Loucy (cell line): Measurements from ENCODE around the gene CRABP1.

Source experiments
- H2AFZ ChIP-seq: fragments of 200-600 bp; sonication (generic); 2 replicates; pipeline ENCODE4 v1.6.0; 2016; ENCODE audit warnings: antibody characterized with exemption, mild to moderate bottlenecking, low read length, moderate library complexity
- H3F3A ChIP-seq: fragments of 200-600 bp; 2 replicates; pipeline ENCODE4 v1.6.0; 2016; ENCODE audit warnings: antibody characterized with exemption, low read depth, mild to moderate bottlenecking
- H3K27me3 ChIP-seq: fragments of 200-600 bp; sonication (generic); 2 replicates; pipeline ENCODE4 v1.6.1; 2014; ENCODE audit warnings: low read length, mild to moderate bottlenecking; ENCODE audit not compliant: insufficient read depth, poor library complexity, severe bottlenecking
- H3K36me3 ChIP-seq: fragments of 200-600 bp; sonication (generic); 2 replicates; pipeline ENCODE4 v1.6.1; 2016; ENCODE audit warnings: low read length; ENCODE audit not compliant: insufficient read depth
- H3K4me1 ChIP-seq: fragments of 200-600 bp; sonication (generic); 2 replicates; pipeline ENCODE4 v1.5.1; 2014; ENCODE audit warnings: low read length, mild to moderate bottlenecking; ENCODE audit not compliant: insufficient read depth, poor library complexity, severe bottlenecking
- H3K4me2 ChIP-seq: fragments of 200-600 bp; sonication (generic); 2 replicates; pipeline ENCODE4 v1.6.0; 2014; ENCODE audit warnings: antibody characterized with exemption, low read length, low read depth, mild to moderate bottlenecking; ENCODE audit not compliant: poor library complexity, severe bottlenecking
- H3K4me3 ChIP-seq: fragments of 200-600 bp; sonication (generic); 2 replicates; pipeline ENCODE4 v1.5.1; 2014; ENCODE audit warnings: low read length, mild to moderate bottlenecking, mixed read lengths; ENCODE audit not compliant: poor library complexity, severe bottlenecking
- H3K79me2 ChIP-seq: fragments of 200-600 bp; sonication (generic); 2 replicates; pipeline ENCODE4 v1.6.1; 2014; ENCODE audit warnings: low read length; ENCODE audit not compliant: insufficient read depth
- H3K9ac ChIP-seq: fragments of 200-600 bp; sonication (generic); 2 replicates; pipeline ENCODE4 v1.6.0; 2014; ENCODE audit warnings: mild to moderate bottlenecking, low read depth, low read length, moderate library complexity; ENCODE audit not compliant: poor library complexity, severe bottlenecking
- H3K9me2 ChIP-seq: fragments of 200-600 bp; sonication (generic); replicated peaks from 2 replicates; pipeline ENCODE4 v1.6.1; 2016; ENCODE audit warnings: low read depth, low read length, mixed read lengths
- H3K9me3 ChIP-seq: fragments of 200-600 bp; sonication (generic); 2 replicates; pipeline ENCODE4 v1.6.1; 2014; ENCODE audit warnings: mild to moderate bottlenecking, antibody characterized with exemption, low read length, low read depth; ENCODE audit not compliant: insufficient read depth
- H4K20me1 ChIP-seq: fragments of 200-600 bp; sonication (generic); 2 replicates; pipeline ENCODE4 v1.6.0; 2014; ENCODE audit warnings: antibody characterized with exemption, low read length, mild to moderate bottlenecking; ENCODE audit not compliant: insufficient read depth, poor library complexity, severe bottlenecking
- EZH2phosphoT487 ChIP-seq: fragments of 200-600 bp; IDR thresholded peaks from 2 replicates; pipeline ENCODE4 v1.6.1; 2018; ENCODE audit warnings: antibody characterized with exemption, mild to moderate bottlenecking, moderate library complexity, borderline replicate concordance
- TF ChIP-seq, protein P1 (sequence below): fragments of 200-600 bp; sonication (generic); conservative IDR thresholded peaks from 2 replicates; pipeline ENCODE4 v1.5.1; 2014; ENCODE audit warnings: mild to moderate bottlenecking, antibody characterized with exemption, low read length

The CRABP1 gene

DNA sequence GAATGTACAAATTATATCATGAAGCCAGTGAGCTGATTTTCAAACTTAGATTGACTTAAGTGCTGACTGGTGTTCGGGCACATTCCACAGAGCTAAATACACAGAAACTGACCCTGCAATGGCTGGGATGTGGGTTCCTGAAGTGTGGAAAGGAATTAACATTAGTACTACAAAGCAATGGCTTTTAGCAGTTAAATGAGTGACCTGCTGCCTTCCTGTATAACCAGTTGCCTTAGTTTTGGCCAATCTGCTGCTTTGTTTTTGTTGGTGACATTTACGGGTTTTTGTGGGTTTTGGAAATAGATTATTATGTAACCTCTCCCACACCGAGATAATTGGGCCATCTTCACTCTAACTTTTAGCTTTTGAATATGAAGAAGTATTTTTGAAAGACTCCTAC, 38.3 kb upstream of the CRABP1 start:
- H3K4me2 ChIP-seq: no peak overlapping the region
- no peaks in the 10 kb centered on the region for H3K9me2 ChIP-seq
- peak overlapping the region; percentile 0 for H3K9ac ChIP-seq

GRCh38 chr15:78302579-78303312, 37.4 kb upstream of the CRABP1 start:
- no peaks in the 10 kb centered on the region for H3K36me3 ChIP-seq
- H3K79me2 ChIP-seq: peaks cover 16% of the 10 kb centered on the region
- peaks cover 5% of the 10 kb centered on the region for H4K20me1 ChIP-seq
- no peak overlapping the region for H3K4me3 ChIP-seq
- H3F3A ChIP-seq: 0 out of 2 replicates have a peak, but pooled peaks cover 6% of the 10 kb centered on the region
- no peak overlapping the region for H3K9ac ChIP-seq
- H3K4me1 ChIP-seq: peaks cover 25% of the 10 kb centered on the region
- H2AFZ ChIP-seq: no peak overlapping the region
- no peak overlapping the region for H3K4me2 ChIP-seq
- H3K9me3 ChIP-seq: no peaks in the 10 kb centered on the region
- TF ChIP-seq EZH2phosphoT487: no peak
- TF ChIP-seq, protein P1, sequence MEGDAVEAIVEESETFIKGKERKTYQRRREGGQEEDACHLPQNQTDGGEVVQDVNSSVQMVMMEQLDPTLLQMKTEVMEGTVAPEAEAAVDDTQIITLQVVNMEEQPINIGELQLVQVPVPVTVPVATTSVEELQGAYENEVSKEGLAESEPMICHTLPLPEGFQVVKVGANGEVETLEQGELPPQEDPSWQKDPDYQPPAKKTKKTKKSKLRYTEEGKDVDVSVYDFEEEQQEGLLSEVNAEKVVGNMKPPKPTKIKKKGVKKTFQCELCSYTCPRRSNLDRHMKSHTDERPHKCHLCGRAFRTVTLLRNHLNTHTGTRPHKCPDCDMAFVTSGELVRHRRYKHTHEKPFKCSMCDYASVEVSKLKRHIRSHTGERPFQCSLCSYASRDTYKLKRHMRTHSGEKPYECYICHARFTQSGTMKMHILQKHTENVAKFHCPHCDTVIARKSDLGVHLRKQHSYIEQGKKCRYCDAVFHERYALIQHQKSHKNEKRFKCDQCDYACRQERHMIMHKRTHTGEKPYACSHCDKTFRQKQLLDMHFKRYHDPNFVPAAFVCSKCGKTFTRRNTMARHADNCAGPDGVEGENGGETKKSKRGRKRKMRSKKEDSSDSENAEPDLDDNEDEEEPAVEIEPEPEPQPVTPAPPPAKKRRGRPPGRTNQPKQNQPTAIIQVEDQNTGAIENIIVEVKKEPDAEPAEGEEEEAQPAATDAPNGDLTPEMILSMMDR: no peak
- no peaks in the 10 kb centered on the region for H3K9me2 ChIP-seq
- H3K27me3 ChIP-seq: no peaks in the 10 kb centered on the region

More for the DNA sequence above, 38.3 kb upstream of the CRABP1 start:
- Histone ChIP-seq H3K4me1 (peaks cover 29% of the 10 kb centered on the region), H4K20me1 (peaks cover 5% of the 10 kb centered on the region), H3K4me3 (no peak overlapping the region), H3K79me2 (peaks cover 23% of the 10 kb centered on the region), H2AFZ (no peak overlapping the region), H3F3A (0 out of 2 replicates have a peak, but pooled peaks cover 6% of the 10 kb centered on the region), H3K27me3 (no peaks in the 10 kb centered on the region), H3K9me3 (no peaks in the 10 kb centered on the region), H3K36me3 (no peaks in the 10 kb centered on the region)
- TF ChIP-seq, protein P1: no peak
- no peak for TF ChIP-seq EZH2phosphoT487

- H3K9me2 ChIP-seq: no peaks in the 10 kb centered on the region
- no peaks in the 10 kb centered on the region for H3K9me3 ChIP-seq
- H3K79me2 ChIP-seq: no peaks in the 10 kb centered on the region
- no peak overlapping the region for H3K4me2 ChIP-seq
- H3K9ac ChIP-seq: no peak overlapping the region
- no peaks in the 10 kb centered on the region for H3K27me3 ChIP-seq
- 0 out of 2 replicates have a peak, but pooled peaks cover 6% of the 10 kb centered on the region for H3F3A ChIP-seq
- peaks cover 19% of the 10 kb centered on the region for H3K4me1 ChIP-seq
- no peak overlapping the region for H3K4me3 ChIP-seq
- no peaks in the 10 kb centered on the region for H4K20me1 ChIP-seq
- TF ChIP-seq, protein P1: no peak
- no peak for TF ChIP-seq EZH2phosphoT487
- H3K36me3 ChIP-seq: no peaks in the 10 kb centered on the region
- no peak overlapping the region for H2AFZ ChIP-seq
These were observed 35.7 kb upstream of the CRABP1 start for GRCh38 chr15:78304216-78305066.
